ENCODE results near the gene ASXL1. TPM values are rescaled to one million over a fixed set of nuclear protein-coding genes. Genes with fewer than 3 reads are reported as not detected.
A peak's percentile ranks its signal among the peaks of the same experiment; 100 is the strongest.

ASXL1 gene
- total RNA-seq, 1 donor from 2014 or later: 71.9 TPM

GRCh38 chr20:32325706-32326503, 32.2 kb upstream of the ASXL1 start:
- Histone ChIP-seq H3K4me3 (no peak overlapping the region), H3K36me3 (peaks cover 25% of the 10 kb centered on the region), H3K27ac (no peak overlapping the region), H3K27me3 (ENCODE audit: low read depth) (no peaks in the 10 kb centered on the region), H3K9me3 (no peaks in the 10 kb centered on the region), H3K4me1 (peaks cover 15% of the 10 kb centered on the region)
- TF ChIP-seq CTCF (IDR thresholded peaks at IDR 0.05): no peak
- ATAC-seq (peak in 1 of 2 donors; percentile 54), DNase-seq (no peak)
- intact Hi-C loops (cut with DNase I): no loop called here

- Histone ChIP-seq H3K27ac (no peak overlapping the region), H3K9me3 (no peaks in the 10 kb centered on the region), H3K4me1 (peaks cover 16% of the 10 kb centered on the region), H3K27me3 (ENCODE audit: low read depth) (no peaks in the 10 kb centered on the region), H3K4me3 (no peak overlapping the region), H3K36me3 (peaks cover 31% of the 10 kb centered on the region)
- no peak for ATAC-seq
- intact Hi-C loops (cut with DNase I): no loop called here
- no peak for TF ChIP-seq CTCF (IDR thresholded peaks at IDR 0.05)
- no peak for DNase-seq
Observed at GRCh38 chr20:32326504-32326845, 31.7 kb upstream of the ASXL1 start.

- no peak for DNase-seq
Observed at GRCh38 chr20:32327087-32327681, 30.9 kb upstream of the ASXL1 start.

GRCh38 chr20:32329817-32330554, 28.1 kb upstream of the ASXL1 start:
- no peak overlapping the region for H3K4me3 ChIP-seq
- H3K27ac ChIP-seq: no peak overlapping the region
- intact Hi-C loops (cut with DNase I): no loop called here
- peaks cover 41% of the 10 kb centered on the region for H3K36me3 ChIP-seq
- DNase-seq (no peak), ATAC-seq (peak in 1 of 2 donors; percentile 48)
- TF ChIP-seq CTCF (IDR thresholded peaks at IDR 0.05): no peak
- H3K27me3 ChIP-seq (ENCODE audit: low read depth): no peaks in the 10 kb centered on the region
- peaks cover 35% of the 10 kb centered on the region for H3K4me1 ChIP-seq
- no peaks in the 10 kb centered on the region for H3K9me3 ChIP-seq

More at GRCh38 chr20:32327087-32327681, 30.9 kb upstream of the ASXL1 start:
- Histone ChIP-seq H3K27me3 (ENCODE audit: low read depth) (no peaks in the 10 kb centered on the region), H3K4me3 (no peak overlapping the region), H3K9me3 (no peaks in the 10 kb centered on the region), H3K4me1 (peaks cover 16% of the 10 kb centered on the region), H3K27ac (no peak overlapping the region), H3K36me3 (peaks cover 38% of the 10 kb centered on the region)
- ATAC-seq: no peak
- intact Hi-C loops (cut with DNase I): no loop called here
- TF ChIP-seq CTCF (IDR thresholded peaks at IDR 0.05): no peak

GRCh38 chr20:32330555-32330897, 27.6 kb upstream of the ASXL1 start:
- DNase-seq (no peak), ATAC-seq (no peak)
- H3K36me3 ChIP-seq: peaks cover 41% of the 10 kb centered on the region
- TF ChIP-seq CTCF (IDR thresholded peaks at IDR 0.05): no peak
- no peak overlapping the region for H3K4me3 ChIP-seq
- H3K9me3 ChIP-seq: no peaks in the 10 kb centered on the region
- no peak overlapping the region for H3K27ac ChIP-seq
- H3K4me1 ChIP-seq: peaks cover 36% of the 10 kb centered on the region
- intact Hi-C loops (cut with DNase I): no loop called here
- H3K27me3 ChIP-seq (ENCODE audit: low read depth): no peaks in the 10 kb centered on the region
